H1 (cell line): ENCODE results near the gene SLC35F6. TPM values are rescaled to one million over a fixed set of nuclear protein-coding genes. Genes with fewer than 3 reads are reported as not detected.

Source experiments
- CTCF ChIA-PET: fragments of 300-600 bp; sonication (Branson Sonifier 250); formaldehyde crosslinking; loops from one replicate; lab custom pipeline; 2021; ENCODE audit not compliant: partially characterized antibody; lab: Charles Lee
- POLR2A ChIA-PET: fragments of 300-600 bp; sonication (Branson Sonifier 250); formaldehyde crosslinking; loops from one replicate; lab custom pipeline; 2021; ENCODE audit warnings: inconsistent platforms; ENCODE audit not compliant: partially characterized antibody; lab: Charles Lee
- DNase-seq, 2 experiments: peaks; one replicate each; pipeline versions ENCODE4 v3.0.0 to v3.0.0-alpha.2; 2010 to 2022; ENCODE audit warnings: low spot score in 2 of 2, low read depth in 1 of 2, mixed read lengths in 1 of 2
- FAIRE-seq: peaks from 2 replicates; lab custom pipeline; 2011; peaks lifted over from hg19 to GRCh38; lab: Jason Lieb, UNC
- H2AFZ ChIP-seq: 2 replicates; pipeline ENCODE4 v1.8.1; 2012; ENCODE audit warnings: low read length, inconsistent platforms
- H2AK5ac ChIP-seq: 2 replicates; pipeline ENCODE4 v1.6.1; 2013; ENCODE audit warnings: low read depth, low read length
- H2BK120ac ChIP-seq: replicated peaks from 2 replicates; pipeline ENCODE3; 2013; ENCODE audit warnings: low read depth, low read length, inconsistent platforms
- H2BK12ac ChIP-seq: 2 replicates; pipeline ENCODE4 v1.6.1; 2013; ENCODE audit warnings: low read depth, low read length
- H2BK15ac ChIP-seq: 2 replicates; pipeline ENCODE4 v1.6.1; 2013; ENCODE audit warnings: low read length
- H2BK20ac ChIP-seq: 2 replicates; pipeline ENCODE4 v1.6.1; 2013; ENCODE audit warnings: low read length
- H2BK5ac ChIP-seq: 2 replicates; pipeline ENCODE4 v1.6.1; 2013; ENCODE audit warnings: low read depth, low read length
- H3K14ac ChIP-seq: 2 replicates; pipeline ENCODE4 v1.6.1; 2013; ENCODE audit warnings: inconsistent platforms; ENCODE audit not compliant: insufficient read length
- H3K18ac ChIP-seq: 2 replicates; pipeline ENCODE4 v1.6.1; 2013; ENCODE audit warnings: low read length; ENCODE audit errors: extremely low read depth
- H3K23ac ChIP-seq: 2 replicates; pipeline ENCODE4 v1.6.1; 2013; ENCODE audit warnings: inconsistent platforms; ENCODE audit not compliant: insufficient read length
- H3K23me2 ChIP-seq: 2 replicates; pipeline ENCODE4 v1.6.1; 2013; ENCODE audit warnings: low read depth, low read length
- H3K27ac ChIP-seq: 2 replicates; pipeline ENCODE4 v1.6.1; 2011; ENCODE audit warnings: low read depth, low read length, inconsistent platforms
- H3K27me3 ChIP-seq, 4 experiments: replicated peaks in 1 of 4; 1 replicate in 1 of 4; 2 replicates in 3 of 4; pipeline versions ENCODE4 v1.6.1 to v1.8.1; 2011 to 2013; ENCODE audit warnings: low read length in 3 of 4, mild to moderate bottlenecking in 3 of 4, inconsistent platforms in 2 of 4, mixed read lengths in 2 of 4, moderate library complexity in 1 of 4; ENCODE audit not compliant: control insufficient read depth in 3 of 4, insufficient read depth in 3 of 4; ENCODE audit errors: extremely low read depth in 1 of 4
- H3K36me3 ChIP-seq, 4 experiments: 2 replicates each; pipeline versions ENCODE4 v1.6.1 to v1.8.1; 2011 to 2013; ENCODE audit warnings: mild to moderate bottlenecking in 4 of 4, low read length in 3 of 4, moderate library complexity in 2 of 4, control low read depth in 1 of 4, inconsistent platforms in 1 of 4; ENCODE audit not compliant: insufficient read depth in 4 of 4, control insufficient read depth in 2 of 4
- H3K4ac ChIP-seq: replicated peaks from 2 replicates; pipeline ENCODE3; 2013; ENCODE audit warnings: low read length, low read depth, mixed read lengths, inconsistent platforms; ENCODE audit not compliant: insufficient read length
- H3K4me1 ChIP-seq, 4 experiments: replicated peaks in 1 of 4; 1 replicate in 1 of 4; 2 replicates in 3 of 4; pipeline versions ENCODE4 v1.6.1 to v1.8.1; 2011 to 2013; ENCODE audit warnings: low read length in 3 of 4, inconsistent platforms in 2 of 4, mixed read lengths in 1 of 4; ENCODE audit not compliant: insufficient read depth in 4 of 4, control insufficient read depth in 3 of 4
- H3K4me2 ChIP-seq, 2 experiments: 2 replicates each; pipeline versions ENCODE4 v1.6.1 to v1.8.1; 2011 to 2013; ENCODE audit warnings: low read depth in 2 of 2, low read length in 2 of 2, control low read depth in 1 of 2, inconsistent platforms in 1 of 2, mild to moderate bottlenecking in 1 of 2; ENCODE audit not compliant: insufficient read depth in 1 of 2
- H3K4me3 ChIP-seq, 4 experiments: fragments of 200-600, 300-600 bp in 1 of 4; sonication (generic), shearing (Covaris generic), sonication (Bioruptor Twin) in 1 of 4; 2 replicates each; pipeline versions ENCODE4 v1.5.1 to v1.8.1; 2011 to 2016; ENCODE audit warnings: low read length in 4 of 4, low read depth in 3 of 4, control low read depth in 2 of 4, inconsistent platforms in 2 of 4, mild to moderate bottlenecking in 2 of 4, mixed read lengths in 1 of 4, moderate library complexity in 1 of 4; ENCODE audit not compliant: insufficient read depth in 2 of 4; ENCODE audit errors: extremely low read depth in 1 of 4
- H3K56ac ChIP-seq: replicated peaks from 2 replicates; pipeline ENCODE3; 2013; ENCODE audit warnings: low read depth, mild to moderate bottlenecking, mixed read lengths, low read length, inconsistent platforms; ENCODE audit not compliant: insufficient read length
- H3K79me1 ChIP-seq: 2 replicates; pipeline ENCODE4 v1.6.1; 2013; ENCODE audit warnings: low read depth, low read length, control low read depth
- H3K79me2 ChIP-seq, 2 experiments: 2 replicates each; pipeline versions ENCODE4 v1.6.1 to v1.8.1; 2012 to 2013; ENCODE audit warnings: low read length in 2 of 2, mild to moderate bottlenecking in 2 of 2, inconsistent platforms in 1 of 2; ENCODE audit not compliant: insufficient read depth in 2 of 2, control insufficient read depth in 1 of 2
- H3K9ac ChIP-seq, 4 experiments: replicated peaks in 1 of 4; 1 replicate in 1 of 4; 2 replicates in 3 of 4; pipeline versions ENCODE4 v1.6.1 to v1.8.1; 2011 to 2013; ENCODE audit warnings: low read depth in 3 of 4, low read length in 3 of 4, control low read depth in 2 of 4, mild to moderate bottlenecking in 2 of 4, moderate library complexity in 2 of 4, inconsistent platforms in 1 of 4; ENCODE audit errors: extremely low read depth in 1 of 4
- H3K9me3 ChIP-seq, 2 experiments: 2 replicates each; pipeline versions ENCODE4 v1.6.1 to v1.8.1; 2012 to 2013; ENCODE audit warnings: mild to moderate bottlenecking in 2 of 2, moderate library complexity in 2 of 2, control low read depth in 1 of 2, inconsistent platforms in 1 of 2, low read depth in 1 of 2, low read length in 1 of 2, mixed read lengths in 1 of 2; ENCODE audit not compliant: insufficient read depth in 2 of 2
- H4K20me1 ChIP-seq, 2 experiments: replicated peaks in 1 of 2; 2 replicates each; pipeline versions ENCODE3 to v1.8.1; 2011 to 2013; ENCODE audit warnings: inconsistent platforms in 2 of 2, low read length in 2 of 2, mild to moderate bottlenecking in 1 of 2; ENCODE audit not compliant: insufficient read depth in 2 of 2, control insufficient read depth in 1 of 2
- H4K5ac ChIP-seq: 2 replicates; pipeline ENCODE4 v1.6.1; 2013; ENCODE audit warnings: low read length, low read depth, mixed read lengths, inconsistent platforms; ENCODE audit not compliant: insufficient read length
- H4K8ac ChIP-seq: 2 replicates; pipeline ENCODE4 v1.8.0; 2013; ENCODE audit warnings: mild to moderate bottlenecking, moderate library complexity, low read length, inconsistent platforms; ENCODE audit not compliant: insufficient read depth; ENCODE audit errors: extremely low read depth
- H4K91ac ChIP-seq: replicated peaks from 2 replicates; pipeline ENCODE3; 2013; ENCODE audit warnings: low read length, mixed read lengths, inconsistent platforms; ENCODE audit not compliant: insufficient read length
- EGR1 ChIP-seq: IDR thresholded peaks from 2 replicates; pipeline ENCODE4 v1.6.1; 2011; ENCODE audit warnings: low read depth, low read length, borderline replicate concordance
- EZH2 ChIP-seq: fragments of 200-600 bp; sonication (generic); IDR thresholded peaks from 2 replicates; pipeline ENCODE4 v1.7.1; 2012; ENCODE audit warnings: low read depth, mild to moderate bottlenecking, moderate library complexity, low read length, inconsistent platforms; ENCODE audit not compliant: severe bottlenecking
- FOSL1 ChIP-seq: IDR thresholded peaks from 2 replicates; pipeline ENCODE4 v1.6.1; 2011; ENCODE audit warnings: mild to moderate bottlenecking, low read depth, low read length, moderate library complexity; ENCODE audit not compliant: insufficient read depth
- HDAC2 ChIP-seq, 2 experiments: fragments of 300-600 bp in 1 of 2; sonication (generic) in 1 of 2; IDR thresholded peaks; 2 replicates each; pipeline ENCODE4 v1.6.1; 2011 to 2012; ENCODE audit warnings: low read depth in 2 of 2, low read length in 2 of 2, mild to moderate bottlenecking in 2 of 2, moderate library complexity in 2 of 2, borderline replicate concordance in 1 of 2, inconsistent platforms in 1 of 2
- JUN ChIP-seq: IDR thresholded peaks from 2 replicates; pipeline ENCODE4 v1.6.1; 2011; ENCODE audit warnings: low read depth, mild to moderate bottlenecking, improper control_type of control experiment, low read length
- KDM5A ChIP-seq: fragments of 200-600 bp; IDR thresholded peaks from 2 replicates; pipeline ENCODE4 v1.7.1; 2012; ENCODE audit warnings: mild to moderate bottlenecking, low read length, inconsistent platforms, mixed read lengths
- MAFK ChIP-seq: IDR thresholded peaks from 2 replicates; pipeline ENCODE4 v1.6.1; 2012; ENCODE audit warnings: low read depth, mild to moderate bottlenecking, improper control_type of control experiment, low read length
- RXRA ChIP-seq: IDR thresholded peaks from 2 replicates; pipeline ENCODE4 v1.6.1; 2011; ENCODE audit warnings: low read depth, mild to moderate bottlenecking, low read length, moderate library complexity; ENCODE audit not compliant: insufficient read depth
- SIRT6 ChIP-seq: IDR thresholded peaks from one replicate; pipeline ENCODE4 v1.7.1; 2012; ENCODE audit warnings: low read length, inconsistent platforms
- SIX5 ChIP-seq: IDR thresholded peaks from 2 replicates; pipeline ENCODE4 v1.6.1; 2011; ENCODE audit warnings: mild to moderate bottlenecking, low read depth, low read length
- SRF ChIP-seq: IDR thresholded peaks from 2 replicates; pipeline ENCODE4 v1.6.1; 2011; ENCODE audit warnings: mild to moderate bottlenecking, low read depth, low read length, moderate library complexity
- TBP ChIP-seq: IDR thresholded peaks from 2 replicates; pipeline ENCODE4 v1.6.1; 2011; ENCODE audit warnings: low read depth, low read length, improper control_type of control experiment
- TEAD4 ChIP-seq: IDR thresholded peaks from 2 replicates; pipeline ENCODE4 v1.6.1; 2012; ENCODE audit warnings: low read depth, low read length, inconsistent platforms, mixed read lengths
- YY1 ChIP-seq: IDR thresholded peaks from 2 replicates; pipeline ENCODE4 v1.6.1; 2011; ENCODE audit warnings: low read depth, mild to moderate bottlenecking, low read length
- WGBS, 2 experiments: shearing (Covaris generic) in 1 of 2; methylation state at CpG; one replicate each; pipeline versions ENCODE4 v1.1.6 to v1.1.7; 2013 to 2015; ENCODE audit warnings: low lambda C conversion rate in 2 of 2, mixed read lengths in 2 of 2, inconsistent platforms in 1 of 2, low coverage in 1 of 2, missing lambda C conversion rate in 1 of 2; ENCODE audit not compliant: insufficient replicate concordance in 2 of 2, insufficient coverage in 1 of 2, insufficient read length in 1 of 2; ENCODE audit errors: extremely low coverage in 1 of 2, missing lambda C conversion rate in 1 of 2; 5-methylcytosine and 5-hydroxymethylcytosine counted together
- polyA plus RNA-seq, 7 experiments: library from polyadenylated mRNA; depleted of rRNA in 3 of 7; stranded (reverse) in 5 of 7; unstranded in 2 of 7; fragments of >200 nt in 5 of 7; fragments of 200-250 nt in 2 of 7; gene quantifications; 1 replicate in 5 of 7; 2 replicates in 1 of 7; 4 replicates in 1 of 7; pipeline versions ENCODE4 v1.2.1 to v1.2.3, GENCODE V29; 2011 to 2013; ENCODE audit warnings: missing spikeins in 2 of 7, mixed read lengths in 2 of 7
- total RNA-seq: library from RNA; stranded (reverse); fragmentation: NEBNext Ultra II Directional; extraction: Animal tissue kit (Norgen Biotek cat#: 25700); gene quantifications from 2 replicates; pipeline ENCODE4 v1.2.1, GENCODE V29; 2021
- TF ChIP-seq, protein P1 (sequence below): IDR thresholded peaks from 2 replicates; pipeline ENCODE4 v1.6.1; 2012; ENCODE audit warnings: inconsistent platforms

Gene SLC35F6
- total and polyA plus RNA-seq, 2 of the 8 experiments (the other 6 are each of a cell fraction or from before 2014, with no cell fraction given): 11.2 to 13.5 TPM

DNA sequence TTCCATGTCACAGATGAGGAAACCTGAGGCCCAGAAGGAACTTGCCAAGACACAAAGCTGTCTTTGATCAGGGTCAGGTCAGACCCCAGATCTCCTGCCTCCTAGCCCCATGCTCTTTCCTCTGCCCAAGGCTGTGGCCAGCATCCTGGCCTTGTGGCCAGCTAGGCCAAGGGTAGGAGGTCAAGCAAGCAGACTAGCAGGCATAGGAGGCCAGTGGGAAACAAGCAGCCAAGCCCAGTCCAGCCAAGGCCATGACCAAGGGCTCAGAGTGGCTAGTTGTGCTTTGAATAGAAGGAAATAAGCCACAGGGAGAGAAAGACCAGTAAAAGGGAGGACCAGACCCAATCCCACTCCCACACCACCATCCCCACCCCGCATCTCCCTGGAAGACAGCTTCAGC is 41.2 kb upstream of the SLC35F6 start:
- FAIRE-seq (no peak), DNase-seq (no peak)
- Histone ChIP-seq H4K5ac (no peak overlapping the region), H3K27me3 (no peaks in the 10 kb centered on the region; a peak in 1 of 7 replicates), H3K79me1 (no peaks in the 10 kb centered on the region), H3K36me3 (no peaks in the 10 kb centered on the region), H3K79me2 (no peaks in the 10 kb centered on the region), H3K9me3 (no peaks in the 10 kb centered on the region), H2BK120ac (no peak overlapping the region), H3K9ac (no peak overlapping the region), H2AFZ (no peak overlapping the region), H3K4me3 (no peak overlapping the region), H2BK15ac (no peak overlapping the region), H2BK20ac (no peak overlapping the region), H3K18ac (no peak overlapping the region; the same call in 1 of the 2 replicates), H3K56ac (no peak overlapping the region), H2BK12ac (peak overlapping the region; percentile 32; the same call in 1 of the 2 replicates), H2AK5ac (no peak overlapping the region), H4K8ac (no peak overlapping the region), H3K4ac (no peak overlapping the region), H3K4me1 (peaks cover 0 to 16% (median 10%) of the 10 kb centered on the region in 4 experiments; a peak in 6 of 7 replicates), H4K20me1 (no peaks in the 10 kb centered on the region), H3K4me2 (no peak overlapping the region), H3K23me2 (no peaks in the 10 kb centered on the region; the same call in 1 of the 2 replicates), H2BK5ac (no peak overlapping the region), H3K14ac (no peak overlapping the region), H3K23ac (no peak overlapping the region), H4K91ac (no peak overlapping the region), H3K27ac (no peak overlapping the region)
- CTCF ChIA-PET: interaction anchor here (0.7 to 1.2 kb wide), 5 partner anchors 10 to 201 kb away, joined by 3 to 5 read pairs (median 4); no protein-coding TSS in a partner anchor
- WGBS, 2 experiments: 100% methylated on average over 1 of the region's 1 CpG; no CpG with 5 or more reads in 1 of the 2 experiments
- POLR2A ChIA-PET: interaction anchor here (1.5 kb wide), 1 partner anchor 11 kb away, joined by 5 read pairs; no protein-coding TSS in a partner anchor
- TF ChIP-seq EGR1 (no peak), JUN (no peak), SRF (no peak), RXRA (no peak), YY1 (no peak), TEAD4 (no peak), HDAC2 (IDR thresholded peaks at IDR 0.05; ENCODE audit: borderline replicate concordance in 1 of 2, low read depth in 2 of 2, low read length in 2 of 2) (no peak), SIRT6 (no peak), SIX5 (no peak), MAFK (no peak), KDM5A (no peak), EZH2 (no peak), FOSL1 (no peak), TBP (no peak)
- TF ChIP-seq, protein P1, sequence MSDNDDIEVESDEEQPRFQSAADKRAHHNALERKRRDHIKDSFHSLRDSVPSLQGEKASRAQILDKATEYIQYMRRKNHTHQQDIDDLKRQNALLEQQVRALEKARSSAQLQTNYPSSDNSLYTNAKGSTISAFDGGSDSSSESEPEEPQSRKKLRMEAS: no peak
